Measurements from ENCODE around the gene EGF.

- no peak for TF ChIP-seq TAF1 (IDR thresholded peaks at IDR 0.05; ENCODE audit: low read depth)
- no peak for TF ChIP-seq REST (IDR thresholded peaks at IDR 0.05; ENCODE audit: borderline replicate concordance)
- no peak for TF ChIP-seq CTCF (IDR thresholded peaks at IDR 0.05; ENCODE audit: poor library complexity, severe bottlenecking)
- TF ChIP-seq EZH2 (IDR thresholded peaks at IDR 0.05; ENCODE audit: borderline replicate concordance, insufficient read depth, low read length, poor library complexity, severe bottlenecking): no peak
- TF ChIP-seq POLR2AphosphoS5 (IDR thresholded peaks at IDR 0.05): no peak
Measured at GRCh38 chr4:109981936-109982335, 69.3 kb downstream of the EGF start.
